GM18867 (cell line): ENCODE measurements around the gene MAK.
"Not testable (repeated sequence)": the region's sequence is repeated elsewhere in the genome, so short reads cannot be mapped to it uniquely, and the experiment has no call there.

Experiments used
- ATAC-seq: cut with Tn5 transposase; IDR thresholded peaks from one replicate; pipeline ENCODE4 v1.9.1; 2021; ENCODE audit warnings: mild to moderate bottlenecking, moderate library complexity; ENCODE audit not compliant: unreplicated experiment

MAK gene, protein sequence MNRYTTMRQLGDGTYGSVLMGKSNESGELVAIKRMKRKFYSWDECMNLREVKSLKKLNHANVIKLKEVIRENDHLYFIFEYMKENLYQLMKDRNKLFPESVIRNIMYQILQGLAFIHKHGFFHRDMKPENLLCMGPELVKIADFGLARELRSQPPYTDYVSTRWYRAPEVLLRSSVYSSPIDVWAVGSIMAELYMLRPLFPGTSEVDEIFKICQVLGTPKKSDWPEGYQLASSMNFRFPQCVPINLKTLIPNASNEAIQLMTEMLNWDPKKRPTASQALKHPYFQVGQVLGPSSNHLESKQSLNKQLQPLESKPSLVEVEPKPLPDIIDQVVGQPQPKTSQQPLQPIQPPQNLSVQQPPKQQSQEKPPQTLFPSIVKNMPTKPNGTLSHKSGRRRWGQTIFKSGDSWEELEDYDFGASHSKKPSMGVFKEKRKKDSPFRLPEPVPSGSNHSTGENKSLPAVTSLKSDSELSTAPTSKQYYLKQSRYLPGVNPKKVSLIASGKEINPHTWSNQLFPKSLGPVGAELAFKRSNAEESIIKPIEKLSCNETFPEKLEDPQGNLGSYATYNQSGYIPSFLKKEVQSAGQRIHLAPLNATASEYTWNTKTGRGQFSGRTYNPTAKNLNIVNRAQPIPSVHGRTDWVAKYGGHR

DNA sequence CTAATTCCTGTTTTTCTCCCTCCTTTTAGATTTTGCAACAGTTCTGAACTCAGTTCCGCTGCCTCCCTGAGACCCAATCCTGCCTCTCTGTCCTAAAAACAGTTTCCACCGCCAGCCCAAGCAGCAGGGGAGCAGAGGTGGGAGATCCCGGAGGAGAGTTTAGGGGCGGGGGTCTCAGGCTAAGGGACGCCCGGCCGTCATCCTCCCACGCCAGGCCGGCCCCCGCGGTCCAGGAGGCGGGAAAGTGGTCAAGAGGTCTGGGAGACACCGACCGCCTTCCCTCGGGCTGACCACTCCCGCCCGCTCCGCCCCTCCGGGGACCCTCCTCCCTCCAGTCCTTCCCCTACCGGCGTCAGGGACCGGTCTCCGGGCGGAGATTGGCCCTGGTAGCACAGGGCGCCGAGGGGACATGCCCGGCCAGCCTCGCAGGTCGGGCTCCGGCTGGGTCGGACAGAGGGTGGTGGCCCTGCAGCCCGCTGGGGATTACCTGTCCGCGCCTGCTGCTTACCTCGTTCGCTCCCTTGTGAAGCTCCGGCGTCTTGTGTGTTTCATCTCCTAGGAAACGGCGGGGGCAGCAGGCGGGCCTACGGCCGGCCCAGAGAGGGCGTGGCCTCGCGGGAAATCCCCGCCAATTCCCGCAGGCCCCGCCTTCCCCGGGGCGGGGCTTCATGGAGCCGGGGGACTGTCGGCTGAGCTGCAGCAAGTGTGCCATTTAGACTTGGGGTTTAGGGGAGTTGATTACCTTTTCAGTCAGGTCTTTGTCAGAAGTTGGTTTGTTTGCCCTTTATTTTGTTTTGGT is at the start of gene MAK:
Gene MAK, minus strand, starts transcription at position 545 of the 799 bp plus-strand sequence. CDS start 7,891 bp downstream, outside the sequence.
- ATAC-seq, result peak; percentile 85

DNA sequence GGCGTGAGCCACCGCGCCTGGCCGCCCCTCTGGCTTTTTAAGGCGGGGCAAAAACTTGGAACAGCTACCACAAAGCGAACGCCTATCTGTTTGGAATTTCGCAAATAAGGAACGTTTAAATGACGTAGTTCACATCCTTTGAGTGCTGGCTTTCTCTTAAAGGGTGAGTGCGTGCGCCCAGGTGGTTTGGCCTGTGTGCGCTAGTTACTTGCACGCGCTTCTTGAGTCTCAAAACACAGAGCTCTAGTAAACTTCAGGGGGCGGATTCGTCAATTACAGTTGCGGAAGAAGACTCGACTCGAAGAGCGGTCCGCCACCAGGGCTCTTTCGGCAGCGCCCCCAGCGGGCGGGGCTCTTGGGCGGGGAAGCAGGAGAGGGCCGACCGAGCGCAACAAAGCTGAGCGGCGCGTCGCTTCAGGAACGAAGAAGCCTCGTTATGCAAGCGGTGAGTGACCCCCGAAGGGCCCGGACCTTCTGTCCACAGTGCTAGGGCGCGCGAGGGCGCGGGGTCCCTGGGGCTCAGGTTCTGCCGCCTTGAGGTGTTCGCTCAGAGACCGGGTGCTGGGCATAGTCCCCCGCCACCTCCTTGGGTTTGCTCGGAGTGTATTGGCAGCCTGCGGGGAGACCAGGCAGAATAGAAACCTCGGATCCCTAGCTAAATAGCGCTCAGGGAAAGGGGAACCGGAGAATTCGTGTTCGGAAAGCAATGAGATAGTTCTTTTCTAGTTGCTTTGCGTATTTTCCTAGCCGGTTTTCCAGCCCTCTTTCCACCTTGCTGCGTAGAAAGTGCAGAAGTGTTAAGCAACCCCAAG is 48.6 kb upstream of the MAK start, which contains the start of gene SYCP2L:
Gene SYCP2L, plus strand, starts transcription at position 362 of the 812 bp plus-strand sequence. Its CDS starts 75 bp downstream, at position 437.
- ATAC-seq, result no peak

DNA sequence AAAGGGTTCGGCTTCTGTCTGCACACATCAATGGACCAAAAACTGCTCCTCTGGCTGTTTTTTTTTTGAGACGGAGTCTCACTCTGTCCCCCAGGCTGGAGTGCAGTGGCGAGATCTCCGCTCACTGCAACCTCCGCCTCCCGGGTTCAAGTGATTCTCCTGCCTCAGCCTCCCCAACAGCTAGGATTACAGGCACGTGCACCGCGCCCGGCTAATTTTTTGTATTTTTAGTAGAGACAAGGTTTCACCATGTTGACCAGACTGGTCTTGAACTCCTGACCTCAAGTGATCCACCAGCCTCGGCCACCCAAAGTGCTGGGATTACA is 48.0 kb upstream of the MAK start:
- not testable (repeated sequence) for ATAC-seq

DNA sequence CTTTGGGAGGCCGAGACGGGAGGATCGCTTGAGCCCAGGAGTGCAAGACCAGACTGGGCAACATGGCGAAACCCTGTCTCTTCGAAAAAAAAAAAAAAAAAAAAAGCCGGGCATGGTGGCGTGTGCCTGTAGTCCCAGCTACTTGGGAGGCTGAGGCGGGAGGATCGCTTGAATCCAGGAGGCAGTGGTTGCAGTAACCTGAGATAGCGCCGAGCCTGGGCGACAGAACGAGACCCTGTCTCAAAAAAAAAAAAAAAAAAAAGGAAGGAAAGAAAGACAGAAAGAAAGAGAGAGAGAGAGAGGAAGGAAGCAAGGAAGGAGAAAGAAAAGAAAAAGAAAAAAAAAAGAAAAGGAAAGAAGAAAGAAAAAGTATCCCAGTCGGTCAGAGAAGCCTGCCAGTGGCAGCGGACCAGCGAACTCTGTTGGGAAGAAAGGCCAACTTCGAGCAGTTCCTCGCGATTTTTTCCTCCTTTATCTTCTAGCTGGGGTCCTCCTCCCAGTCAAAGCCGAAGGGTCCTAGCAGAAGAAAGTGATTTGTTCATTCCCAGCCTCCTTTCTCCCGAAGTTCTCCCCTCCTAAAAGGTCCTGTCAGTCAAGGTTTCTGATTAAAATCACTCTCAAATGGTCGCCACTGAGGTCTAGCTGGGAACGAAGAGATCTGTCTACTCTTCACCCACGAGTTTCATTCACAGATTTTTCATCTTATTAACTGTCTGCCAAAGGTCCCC is 46.1 kb upstream of the MAK start:
- ATAC-seq, result no peak

DNA sequence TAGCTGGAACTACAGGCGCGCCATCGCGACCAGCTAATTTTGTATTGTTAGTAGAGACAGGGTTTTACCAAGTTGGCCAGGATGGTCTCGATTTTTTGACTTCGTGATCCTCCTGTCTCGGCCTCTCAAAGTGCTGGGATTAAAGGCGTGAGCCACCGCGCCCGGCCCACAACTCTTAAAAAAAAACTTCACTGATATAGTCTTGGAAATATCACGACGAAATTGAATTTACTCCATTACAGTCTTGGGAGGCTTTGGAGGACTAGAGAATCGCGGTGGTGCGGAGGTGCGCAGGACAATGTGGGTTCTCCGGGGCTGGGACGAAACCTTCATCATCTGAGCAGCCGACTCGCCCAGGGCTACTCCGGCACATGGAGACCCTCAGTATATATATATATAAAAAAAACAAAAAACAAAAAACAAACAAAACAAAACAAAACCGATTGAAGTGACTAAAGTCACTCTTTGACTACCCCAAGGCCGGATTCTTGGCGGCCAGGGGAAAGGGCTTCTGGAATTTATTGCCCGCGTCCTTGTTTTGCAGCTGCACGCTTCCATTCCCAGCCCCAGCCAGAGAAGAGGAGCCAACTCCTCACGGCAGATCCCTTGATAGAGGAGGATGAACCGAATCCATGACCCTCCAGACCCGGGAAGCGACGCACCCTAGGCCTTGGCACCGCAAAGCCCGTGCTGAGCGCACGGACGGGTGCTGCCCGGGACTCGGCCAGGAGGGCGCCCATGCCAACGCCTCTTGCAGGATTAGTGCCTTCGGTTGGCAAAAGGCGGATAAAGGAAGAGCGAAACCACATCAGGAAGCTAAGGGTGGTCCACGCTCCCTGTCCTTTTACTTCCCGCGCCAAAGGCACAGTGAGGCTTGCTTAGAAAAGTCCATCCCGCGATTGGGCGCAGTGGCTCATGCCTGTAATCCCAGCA is 45.2 kb upstream of the MAK start:
- no peak for ATAC-seq

DNA sequence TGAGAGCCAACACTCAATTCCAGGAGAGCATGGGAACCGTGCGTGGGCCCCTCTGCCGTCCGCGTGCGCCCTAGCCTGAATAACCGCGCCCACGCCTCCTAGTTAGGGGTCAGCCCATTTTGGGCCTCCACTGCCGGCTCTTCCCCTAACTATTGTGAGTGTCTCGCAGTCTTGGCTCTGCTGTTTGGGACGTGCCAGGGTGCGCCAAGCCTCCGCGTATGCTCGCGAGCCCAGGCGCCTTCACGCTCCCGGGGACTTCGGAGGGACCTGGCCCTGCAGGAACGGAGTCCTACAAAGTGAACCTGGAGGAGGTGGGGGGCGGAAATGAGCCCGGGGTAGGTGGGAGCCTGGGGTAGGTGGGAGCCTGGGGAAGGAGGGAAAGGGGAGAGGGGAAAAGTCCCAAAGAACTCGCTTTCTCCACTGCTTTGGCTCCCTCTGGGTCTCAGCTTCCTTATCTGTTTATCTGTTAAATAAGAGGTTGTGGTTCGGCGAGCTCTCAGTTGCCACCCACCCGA is 44.4 kb upstream of the MAK start:
- no peak for ATAC-seq

DNA sequence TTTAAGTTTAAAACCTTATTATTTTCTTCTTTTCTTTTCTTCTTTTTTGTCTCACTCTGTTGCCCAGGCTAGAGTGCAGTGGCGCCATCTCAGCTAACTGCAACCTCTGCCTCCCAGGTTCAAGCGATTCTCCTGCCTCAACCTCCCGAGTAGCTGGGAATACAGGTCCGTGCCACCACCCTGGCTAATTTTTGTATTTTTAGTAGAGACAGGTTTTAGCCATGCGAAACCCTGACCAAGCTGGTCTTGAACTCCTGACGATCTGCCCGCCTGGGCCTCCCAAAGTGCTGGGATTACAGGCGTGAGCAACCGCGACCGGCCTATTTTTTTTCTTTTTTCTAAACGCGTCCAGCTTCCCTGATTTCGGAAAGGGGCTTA is 43.9 kb upstream of the MAK start:
- not testable (repeated sequence) for ATAC-seq

DNA sequence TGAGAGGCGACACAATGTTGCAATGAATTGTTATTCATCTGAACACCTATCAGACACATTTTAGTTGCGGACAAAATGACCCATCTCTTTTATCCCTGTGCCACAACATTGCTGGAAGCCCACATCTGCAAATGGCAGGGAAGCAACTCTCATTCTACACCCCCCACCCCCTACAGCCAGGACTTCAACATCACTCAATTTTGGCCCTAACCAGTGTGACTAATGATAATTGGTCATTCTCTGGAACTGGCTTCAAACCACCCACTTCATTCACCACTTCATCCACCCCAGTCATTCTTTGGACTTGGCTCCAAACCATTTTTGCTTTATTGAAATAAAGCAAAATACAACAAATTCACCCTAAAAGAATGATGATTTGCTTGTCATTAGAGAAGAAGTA is 42.0 kb upstream of the MAK start:
- ATAC-seq, result no peak

DNA sequence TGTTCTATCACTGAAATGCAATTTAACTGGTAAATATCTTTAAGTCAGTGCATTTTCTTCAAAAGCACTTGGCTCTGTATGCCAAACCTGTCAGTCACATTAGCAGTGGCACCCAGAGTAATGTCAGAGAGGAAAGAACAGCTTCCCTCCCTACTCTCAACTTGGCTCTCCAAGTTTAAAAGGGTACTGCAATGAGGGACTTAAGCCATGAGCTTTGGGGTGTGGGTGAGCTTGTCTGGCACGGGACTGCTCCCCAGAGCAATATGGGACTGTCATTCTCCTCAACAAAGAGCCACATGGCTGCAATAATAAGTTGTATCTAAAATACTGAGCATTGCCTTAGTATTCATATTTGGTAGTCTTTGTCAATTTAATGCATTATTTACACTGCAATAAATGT is 39.5 kb upstream of the MAK start:
- no peak for ATAC-seq

DNA sequence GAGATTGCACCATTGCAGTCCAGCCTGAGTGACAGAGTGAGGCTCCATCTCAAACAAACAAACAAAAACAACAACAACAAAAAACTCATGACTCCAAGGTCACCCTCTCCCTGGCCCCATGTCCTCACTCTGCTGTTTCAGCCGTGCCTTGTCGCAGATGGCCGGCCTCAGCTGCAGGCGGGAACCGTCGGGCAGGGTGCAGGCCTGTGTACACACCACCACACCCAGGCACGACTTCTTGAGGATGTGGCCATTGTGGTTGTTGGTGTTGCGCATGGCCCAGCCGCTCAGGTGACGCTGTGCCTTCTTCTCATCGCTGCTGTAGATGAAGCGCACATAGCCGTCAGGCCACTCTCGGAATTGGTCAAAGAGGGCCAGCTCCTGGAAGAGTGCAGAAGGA is 38.7 kb upstream of the MAK start:
- ATAC-seq, result no peak

DNA sequence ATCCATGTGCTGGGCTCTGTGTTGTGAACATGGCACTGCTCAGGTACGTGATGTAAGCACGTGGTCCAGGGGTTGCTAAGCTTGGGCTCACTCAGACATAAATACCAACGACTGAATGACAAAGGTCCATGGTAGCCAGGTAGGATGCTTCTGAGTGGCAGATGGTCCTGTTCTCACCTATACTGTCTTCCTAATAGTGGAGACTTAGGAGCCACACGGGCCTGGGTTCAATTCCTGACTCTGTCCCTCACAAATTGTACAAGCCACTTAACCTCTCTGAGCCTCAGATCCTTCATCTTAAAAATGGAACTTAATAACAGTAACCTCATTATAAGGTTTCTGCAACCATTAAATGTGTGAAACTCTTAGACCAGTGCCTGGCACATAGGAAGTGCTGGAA is 36.7 kb upstream of the MAK start:
- ATAC-seq, result no peak

DNA sequence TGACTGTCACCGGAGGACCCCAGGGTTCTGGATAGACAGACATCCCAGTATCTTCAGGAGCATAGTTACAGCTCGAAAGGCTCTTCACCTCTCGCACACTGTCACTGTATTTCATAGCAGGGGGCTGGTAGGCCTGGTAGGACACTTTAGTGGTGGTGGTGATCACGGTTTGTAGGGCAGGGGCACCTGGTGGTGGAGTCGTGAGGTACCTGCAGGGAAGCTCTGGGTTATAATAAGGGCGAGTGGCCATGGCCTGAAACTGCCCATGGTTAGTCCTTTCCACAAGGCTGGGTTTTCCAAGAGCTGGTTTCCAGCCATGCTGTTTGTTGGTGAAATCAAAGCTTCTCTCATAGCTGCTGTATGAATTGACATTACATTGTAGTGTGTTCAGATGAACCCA is 35.9 kb upstream of the MAK start:
- ATAC-seq, result no peak

DNA sequence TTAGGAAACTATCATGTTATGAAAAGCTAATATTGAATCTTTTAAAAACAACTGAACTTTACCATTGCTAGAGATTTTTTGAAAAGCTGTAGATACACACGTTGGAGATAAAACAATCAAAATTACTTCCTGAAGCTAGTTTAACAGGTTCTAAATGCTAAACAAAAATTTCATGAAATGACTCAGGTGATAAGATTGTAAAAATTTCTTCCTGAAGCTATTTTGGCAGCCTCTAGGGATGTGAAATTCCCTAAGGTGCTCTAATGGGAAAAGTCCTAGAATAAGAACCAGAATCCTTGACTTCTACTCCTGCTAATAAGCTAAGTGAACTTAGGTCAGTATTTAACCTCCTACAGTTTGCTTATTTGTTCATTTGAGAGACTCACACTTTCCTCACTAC is 35.0 kb upstream of the MAK start:
- ATAC-seq, result no peak

DNA sequence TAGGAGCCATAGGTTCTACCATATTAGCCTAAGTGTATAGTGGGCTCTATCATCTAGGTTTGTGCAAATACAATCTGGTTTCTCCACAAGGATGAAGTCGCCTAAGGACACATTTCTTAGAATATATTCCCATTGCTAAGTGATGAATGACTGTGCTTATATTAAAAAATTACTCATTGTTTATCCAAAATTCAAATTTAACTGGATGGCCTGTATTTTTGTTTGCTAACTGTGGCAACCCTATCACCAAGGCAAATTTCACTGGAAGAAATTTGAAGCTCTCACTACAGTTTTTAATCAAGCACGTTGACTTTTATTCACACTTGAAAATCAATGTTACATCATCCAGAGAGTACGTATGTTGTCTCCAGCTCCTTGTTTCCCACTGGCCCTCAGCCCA is 29.6 kb upstream of the MAK start:
- ATAC-seq, result no peak

DNA sequence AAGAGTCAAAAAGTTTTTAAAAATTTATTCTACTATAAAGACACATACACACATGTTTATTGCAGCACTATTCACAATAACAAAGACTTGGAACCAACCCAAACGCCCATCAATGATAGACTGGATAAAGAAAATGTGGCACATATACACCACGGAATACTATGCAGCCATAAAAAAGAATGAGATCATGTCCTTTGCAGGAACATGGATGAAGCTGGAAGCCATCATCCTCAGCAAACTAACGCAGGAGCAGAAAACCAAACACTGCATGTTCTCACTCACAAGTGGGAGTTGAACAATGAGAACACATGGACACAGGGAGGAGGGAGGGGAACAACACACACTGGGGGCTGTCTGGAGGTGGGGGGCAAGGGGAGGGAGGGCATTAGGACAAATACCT is 28.4 kb upstream of the MAK start:
- ATAC-seq, result not testable (repeated sequence)

DNA sequence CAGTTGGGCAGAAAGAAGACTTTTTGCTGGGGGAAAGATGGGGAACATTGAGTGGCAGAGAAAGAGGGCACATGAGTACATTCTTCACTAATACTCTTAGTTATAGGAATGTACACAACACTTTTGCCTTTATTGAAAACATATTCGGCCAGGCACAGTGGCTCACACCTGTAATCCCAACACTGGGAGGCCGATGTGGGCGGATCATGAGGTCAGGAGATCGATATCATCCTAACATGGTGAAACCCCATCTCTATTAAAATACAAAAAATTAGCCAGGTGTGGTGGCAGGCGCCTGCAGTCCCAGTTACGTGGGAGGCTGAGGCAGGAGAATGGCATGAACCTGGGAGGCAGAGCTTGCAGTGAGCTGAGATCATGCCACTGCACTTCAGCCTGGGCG is 24.7 kb upstream of the MAK start:
- ATAC-seq, result not testable (repeated sequence)

DNA sequence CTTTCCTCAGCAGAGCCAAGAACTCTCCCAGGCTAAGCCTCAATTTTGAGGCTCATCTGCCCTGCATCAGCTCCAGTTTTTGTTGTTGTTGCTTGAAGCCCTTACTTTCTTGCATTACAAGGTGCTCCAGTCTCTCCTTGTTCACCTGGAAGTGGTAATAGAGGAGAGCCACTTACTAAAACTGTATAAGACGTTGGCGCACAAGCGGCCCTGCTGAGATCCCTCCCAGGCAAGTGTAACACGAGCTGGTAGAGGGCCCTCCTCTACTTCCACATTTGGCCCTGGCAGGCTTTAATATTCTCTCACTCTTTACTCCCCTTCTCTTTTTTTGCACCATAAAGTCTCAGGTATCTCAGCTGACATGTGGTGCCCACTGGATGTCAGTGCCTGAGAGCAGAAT is 24.0 kb upstream of the MAK start:
- ATAC-seq, result no peak

DNA sequence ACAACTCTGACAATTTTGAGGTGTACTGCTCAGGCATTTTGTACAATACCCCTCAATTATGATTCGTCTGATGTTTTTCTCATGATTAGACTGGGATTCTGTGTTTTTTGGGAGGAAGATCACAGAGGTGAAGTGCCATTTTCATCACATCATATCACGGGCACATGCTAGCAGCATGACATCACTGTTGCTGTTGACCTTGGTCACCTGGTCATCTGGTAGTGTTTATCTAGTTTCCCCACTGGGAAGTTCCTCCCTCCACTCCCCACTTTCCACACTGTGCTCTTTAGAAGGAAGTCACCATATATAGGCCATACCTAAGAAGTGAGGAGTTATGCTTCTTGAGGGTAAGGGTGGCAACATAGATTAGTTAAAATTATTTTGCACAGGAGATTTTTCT is 22.7 kb upstream of the MAK start:
- ATAC-seq, result no peak

DNA sequence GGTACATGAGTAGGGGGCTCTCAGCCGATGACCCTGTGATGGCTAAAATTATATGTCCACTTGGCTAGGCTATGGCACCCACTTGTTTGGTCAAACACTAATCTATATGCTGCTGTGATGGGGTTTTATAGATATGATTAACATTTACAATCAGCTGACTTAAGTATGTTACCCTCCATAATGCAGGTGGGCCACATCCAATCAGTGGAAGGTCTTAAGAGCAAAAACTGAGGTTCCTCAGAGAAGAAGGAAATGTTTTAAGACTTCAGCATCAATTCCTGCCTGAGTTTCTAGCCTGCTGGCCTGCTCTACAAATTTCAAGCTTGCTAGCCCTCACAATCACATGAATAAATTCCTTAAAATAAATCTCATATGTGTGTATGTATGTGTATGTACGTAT is 18.9 kb upstream of the MAK start:
- no peak for ATAC-seq
